ENCODE data around the gene DDN. TPM values are rescaled to one million over a fixed set of nuclear protein-coding genes. Genes with fewer than 3 reads are reported as not detected.

Gene DDN
- total RNA-seq, 4 donors from 2014 or later: 0.11 TPM; not detected in 3

- H3K27ac ChIP-seq (replicated peaks in 1 of 4): no peak overlapping the region
- H3K9me3 ChIP-seq: no peaks in the 10 kb centered on the region
- H3K4me3 ChIP-seq: no peak overlapping the region
- H3K4me1 ChIP-seq: peaks cover 0 to 18% (median 12%) of the 10 kb centered on the region in 4 donors
- H3K36me3 ChIP-seq: no peaks in the 10 kb centered on the region
- DNase-seq (ENCODE audit: extremely low spot score): no peak
- TF ChIP-seq POLR2A (IDR thresholded peaks at IDR 0.05; ENCODE audit: low read depth) (no peak), POLR2AphosphoS5 (IDR thresholded peaks at IDR 0.05) (no peak), CTCF (IDR thresholded peaks at IDR 0.05) (no peak), EP300 (IDR thresholded peaks at IDR 0.05) (no peak)
- peaks cover 0 to 98% (median 25%) of the 10 kb centered on the region in 4 donors for H3K27me3 ChIP-seq
- intact Hi-C loops (cut with DNase I): no loop called here
These were observed 8.6 kb downstream of the DDN start for GRCh38 chr12:48990552-48990951.

- H3K36me3 ChIP-seq: no peaks in the 10 kb centered on the region
- no peak overlapping the region for H3K4me3 ChIP-seq
- no peak for TF ChIP-seq POLR2A (IDR thresholded peaks at IDR 0.05; ENCODE audit: low read depth)
- no peak for TF ChIP-seq POLR2AphosphoS5 (IDR thresholded peaks at IDR 0.05)
- TF ChIP-seq EP300 (IDR thresholded peaks at IDR 0.05): no peak
- TF ChIP-seq CTCF (IDR thresholded peaks at IDR 0.05): peak; percentile 73 to 82 (median 76)
- peaks cover 0 to 7% (median 3%) of the 10 kb centered on the region in 4 donors for H3K4me1 ChIP-seq
- WGBS: 32% methylated on average over 15 of the region's 16 CpGs
- intact Hi-C loops (cut with DNase I): no loop called here
- DNase-seq (ENCODE audit: extremely low spot score): no peak
- H3K27ac ChIP-seq (replicated peaks in 1 of 4): no peak overlapping the region
- H3K9me3 ChIP-seq: no peaks in the 10 kb centered on the region
- peaks cover 0 to 94% (median 8%) of the 10 kb centered on the region in 4 donors for H3K27me3 ChIP-seq
These were observed 11.0 kb downstream of the DDN start for GRCh38 chr12:48988030-48988649.

DNA sequence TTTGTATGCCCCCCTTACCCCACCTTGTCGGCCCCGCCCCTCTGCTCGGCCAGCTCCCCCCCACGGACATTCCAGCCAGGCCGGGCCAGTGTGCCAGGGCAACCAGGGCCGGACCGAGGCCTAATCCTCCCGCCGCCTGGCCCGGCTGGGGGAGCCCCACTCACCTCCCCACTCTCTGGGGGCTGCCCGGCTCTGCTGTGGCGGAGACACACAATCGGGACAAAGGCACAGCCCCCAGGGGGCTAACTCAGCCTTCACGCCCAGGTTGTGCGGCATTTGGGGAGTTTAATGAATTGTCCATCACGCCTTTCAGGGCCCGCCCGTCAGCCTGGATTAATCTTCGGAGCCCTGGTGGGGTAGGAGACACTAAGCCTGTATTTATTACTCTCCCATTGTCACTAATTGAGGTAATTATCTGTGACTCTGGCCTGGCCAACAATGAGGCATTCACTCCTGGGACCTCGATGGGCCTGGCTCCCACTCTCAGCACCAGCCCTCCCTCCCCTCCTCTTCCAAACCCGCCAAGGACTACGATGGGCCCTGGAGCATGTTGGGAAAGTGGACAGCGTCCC, 12.4 kb downstream of the DDN start:
- H3K27me3 ChIP-seq: peaks cover 0 to 94% (median 15%) of the 10 kb centered on the region in 4 donors
- intact Hi-C loops (cut with DNase I): no loop called here

GRCh38 chr12:48985901-48986300, 13.3 kb downstream of the DDN start:
- H3K27me3 ChIP-seq: peaks cover 8 to 94% (median 24%) of the 10 kb centered on the region in 4 donors
- no peak for DNase-seq (ENCODE audit: extremely low spot score)
- H3K36me3 ChIP-seq: no peaks in the 10 kb centered on the region
- TF ChIP-seq POLR2A (IDR thresholded peaks at IDR 0.05; ENCODE audit: low read depth) (no peak), POLR2AphosphoS5 (IDR thresholded peaks at IDR 0.05) (no peak), EP300 (IDR thresholded peaks at IDR 0.05) (no peak), CTCF (IDR thresholded peaks at IDR 0.05) (no peak)
- 86% methylated on average over 2 of the region's 2 CpGs for WGBS
- H3K9me3 ChIP-seq: no peaks in the 10 kb centered on the region
- H3K27ac ChIP-seq (replicated peaks in 1 of 4): no peak overlapping the region
- intact Hi-C loops (cut with DNase I): no loop called here
- no peak overlapping the region for H3K4me3 ChIP-seq
- peaks cover 7 to 17% (median 11%) of the 10 kb centered on the region in 4 donors for H3K4me1 ChIP-seq

More for the DNA sequence above, 12.4 kb downstream of the DDN start:
- Histone ChIP-seq H3K36me3 (no peaks in the 10 kb centered on the region), H3K9me3 (no peaks in the 10 kb centered on the region), H3K27ac (replicated peaks in 1 of 4) (no peak overlapping the region), H3K4me1 (peaks cover 0 to 8% (median 3%) of the 10 kb centered on the region in 4 donors), H3K4me3 (no peak overlapping the region)
- WGBS: 80% methylated on average over 10 of the region's 23 CpGs
- no peak for DNase-seq (ENCODE audit: extremely low spot score)
- TF ChIP-seq POLR2A (IDR thresholded peaks at IDR 0.05; ENCODE audit: low read depth) (no peak), CTCF (IDR thresholded peaks at IDR 0.05) (no peak), EP300 (IDR thresholded peaks at IDR 0.05) (no peak), POLR2AphosphoS5 (IDR thresholded peaks at IDR 0.05) (no peak)
